Fibroblast of skin of left biceps (primary cell): ENCODE results near the gene PICK1.
A peak's percentile ranks its signal among the peaks of the same experiment; 100 is the strongest.

Experiments used
- DNase-seq, 2 experiments: peaks; one replicate each; pipeline ENCODE4 v3.0.0-alpha.2; 2013; ENCODE audit warnings: low read depth in 2 of 2

The PICK1 gene

GRCh38 chr22:38049812-38050619, 7.2 kb upstream of the PICK1 start:
- DNase-seq, result no peak

GRCh38 chr22:38050720-38051119, 6.5 kb upstream of the PICK1 start:
- no peak for DNase-seq

GRCh38 chr22:38051261-38051660, 5.9 kb upstream of the PICK1 start:
- no peak for DNase-seq

- peak; percentile 17 to 42 for DNase-seq
Measured at GRCh38 chr22:38051900-38052862, 5.0 kb upstream of the PICK1 start.

GRCh38 chr22:38062791-38063190, 5.6 kb downstream of the PICK1 start:
- no peak for DNase-seq

- no peak for DNase-seq
Measured at GRCh38 chr22:38065539-38065938, 8.3 kb downstream of the PICK1 start.

GRCh38 chr22:38066381-38067027, 9.3 kb downstream of the PICK1 start:
- no peak for DNase-seq

- no peak for DNase-seq
Measured at GRCh38 chr22:38067028-38067415, 9.8 kb downstream of the PICK1 start.

GRCh38 chr22:38067761-38068360, 10.7 kb downstream of the PICK1 start:
- no peak for DNase-seq

- no peak for DNase-seq
Measured at GRCh38 chr22:38068641-38069371, 11.6 kb downstream of the PICK1 start.

- DNase-seq, result no peak
Measured at GRCh38 chr22:38069372-38070249, 12.4 kb downstream of the PICK1 start.

GRCh38 chr22:38070250-38070921, 13.2 kb downstream of the PICK1 start:
- DNase-seq, result no peak

- no peak for DNase-seq
Measured at GRCh38 chr22:38071421-38072321, 14.5 kb downstream of the PICK1 start.

GRCh38 chr22:38072322-38073149, 15.3 kb downstream of the PICK1 start:
- no peak for DNase-seq

GRCh38 chr22:38073150-38074130, 16.2 kb downstream of the PICK1 start:
- DNase-seq, result no peak
